ENCODE results near the gene GSS.

GSS gene

GRCh38 chr20:34994509-34995131 lies 39.0 kb upstream of the GSS start:
- no peak for DNase-seq (ENCODE audit: extremely low read depth in 1 of 2, low read depth in 1 of 2)

GRCh38 chr20:34993941-34994508 lies 38.4 kb upstream of the GSS start:
- no peak for DNase-seq (ENCODE audit: extremely low read depth in 1 of 2, low read depth in 1 of 2)

GRCh38 chr20:34992751-34993417 lies 37.3 kb upstream of the GSS start:
- DNase-seq (ENCODE audit: extremely low read depth in 1 of 2, low read depth in 1 of 2), result no peak

- no peak for DNase-seq (ENCODE audit: extremely low read depth in 1 of 2, low read depth in 1 of 2)
Observed at GRCh38 chr20:34990661-34991214, 35.1 kb upstream of the GSS start.

GRCh38 chr20:34990231-34990630 lies 34.6 kb upstream of the GSS start:
- no peak for DNase-seq (ENCODE audit: extremely low read depth in 1 of 2, low read depth in 1 of 2)

- DNase-seq (ENCODE audit: extremely low read depth in 1 of 2, low read depth in 1 of 2), result no peak
Observed at GRCh38 chr20:34989670-34990069, 34.1 kb upstream of the GSS start.

- no peak for DNase-seq (ENCODE audit: extremely low read depth in 1 of 2, low read depth in 1 of 2)
Observed at GRCh38 chr20:34989118-34989517, 33.5 kb upstream of the GSS start.

GRCh38 chr20:34988191-34988540 lies 32.6 kb upstream of the GSS start:
- DNase-seq (ENCODE audit: extremely low read depth in 1 of 2, low read depth in 1 of 2), result no peak

GRCh38 chr20:34987288-34988190 lies 31.9 kb upstream of the GSS start:
- DNase-seq (ENCODE audit: extremely low read depth in 1 of 2, low read depth in 1 of 2), result no peak

- no peak for DNase-seq (ENCODE audit: extremely low read depth in 1 of 2, low read depth in 1 of 2)
Observed at GRCh38 chr20:34986311-34987287, 31.0 kb upstream of the GSS start.

GRCh38 chr20:34985461-34986310 lies 30.1 kb upstream of the GSS start:
- DNase-seq (ENCODE audit: extremely low read depth in 1 of 2, low read depth in 1 of 2), result no peak

- no peak for DNase-seq (ENCODE audit: extremely low read depth in 1 of 2, low read depth in 1 of 2)
Observed at GRCh38 chr20:34984756-34985261, 29.2 kb upstream of the GSS start.

GRCh38 chr20:34983995-34984735 lies 28.6 kb upstream of the GSS start:
- no peak for DNase-seq (ENCODE audit: extremely low read depth in 1 of 2, low read depth in 1 of 2)

- DNase-seq (ENCODE audit: extremely low read depth in 1 of 2, low read depth in 1 of 2), result no peak
Observed at GRCh38 chr20:34983089-34983820, 27.6 kb upstream of the GSS start.

GRCh38 chr20:34982270-34983088 lies 26.9 kb upstream of the GSS start:
- DNase-seq (ENCODE audit: extremely low read depth in 1 of 2, low read depth in 1 of 2), result no peak

- DNase-seq (ENCODE audit: extremely low read depth in 1 of 2, low read depth in 1 of 2), result no peak
Observed at GRCh38 chr20:34980543-34981233, 25.1 kb upstream of the GSS start.
